ENCODE measurements around the gene SETD7. TPM values are rescaled to one million over a fixed set of nuclear protein-coding genes. Genes with fewer than 3 reads are reported as not detected.

Gene SETD7
- total RNA-seq, 2 donors from 2014 or later: 71.7 to 100 TPM

DNA sequence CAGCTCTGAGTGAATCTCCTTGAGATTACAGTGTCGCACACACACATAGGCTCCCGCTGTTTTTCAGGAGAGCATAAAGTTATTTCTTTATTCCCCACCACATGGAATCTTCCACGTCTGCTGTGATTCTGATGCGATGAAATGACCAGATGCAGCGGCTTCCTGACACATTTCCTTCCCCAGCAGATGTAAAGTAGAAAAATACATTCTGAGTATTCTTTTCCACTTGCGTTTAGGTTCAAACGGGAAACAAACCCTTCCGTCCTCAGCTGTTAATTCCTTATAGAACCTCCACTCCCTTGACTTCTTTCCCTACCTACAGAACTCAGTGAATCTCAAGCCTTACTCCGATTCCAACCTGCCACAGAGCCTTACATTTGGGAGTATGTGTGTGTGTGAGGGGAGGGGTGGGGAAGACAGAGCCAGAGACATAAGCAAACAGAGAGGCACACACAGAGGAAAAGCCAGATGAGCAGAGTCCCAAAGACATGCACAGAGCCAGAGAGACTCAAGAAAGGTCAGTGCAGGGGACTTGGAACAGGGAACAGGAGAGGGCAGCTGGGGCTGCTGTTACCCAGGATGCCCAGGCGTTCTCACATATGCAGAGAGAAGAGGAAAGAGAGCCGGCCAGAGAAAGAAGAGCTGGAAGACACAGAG lies 47.3 kb downstream of the SETD7 start:
- H3K36me3 ChIP-seq: peaks cover 0 to 6% of the 10 kb centered on the region in 2 donors
- H3K27me3 ChIP-seq (replicated peaks; ENCODE audit: insufficient read depth): no peaks in the 10 kb centered on the region
- intact Hi-C loops (cut with DNase I): no loop called here
- no peak overlapping the region for H3K4me3 ChIP-seq
- TF ChIP-seq POLR2A (IDR thresholded peaks at IDR 0.05) (no peak), POLR2AphosphoS5 (IDR thresholded peaks at IDR 0.05) (no peak)
- TF ChIP-seq, protein P1, sequence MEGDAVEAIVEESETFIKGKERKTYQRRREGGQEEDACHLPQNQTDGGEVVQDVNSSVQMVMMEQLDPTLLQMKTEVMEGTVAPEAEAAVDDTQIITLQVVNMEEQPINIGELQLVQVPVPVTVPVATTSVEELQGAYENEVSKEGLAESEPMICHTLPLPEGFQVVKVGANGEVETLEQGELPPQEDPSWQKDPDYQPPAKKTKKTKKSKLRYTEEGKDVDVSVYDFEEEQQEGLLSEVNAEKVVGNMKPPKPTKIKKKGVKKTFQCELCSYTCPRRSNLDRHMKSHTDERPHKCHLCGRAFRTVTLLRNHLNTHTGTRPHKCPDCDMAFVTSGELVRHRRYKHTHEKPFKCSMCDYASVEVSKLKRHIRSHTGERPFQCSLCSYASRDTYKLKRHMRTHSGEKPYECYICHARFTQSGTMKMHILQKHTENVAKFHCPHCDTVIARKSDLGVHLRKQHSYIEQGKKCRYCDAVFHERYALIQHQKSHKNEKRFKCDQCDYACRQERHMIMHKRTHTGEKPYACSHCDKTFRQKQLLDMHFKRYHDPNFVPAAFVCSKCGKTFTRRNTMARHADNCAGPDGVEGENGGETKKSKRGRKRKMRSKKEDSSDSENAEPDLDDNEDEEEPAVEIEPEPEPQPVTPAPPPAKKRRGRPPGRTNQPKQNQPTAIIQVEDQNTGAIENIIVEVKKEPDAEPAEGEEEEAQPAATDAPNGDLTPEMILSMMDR (IDR thresholded peaks at IDR 0.05): no peak
- H3K27ac ChIP-seq: no peak overlapping the region
- DNase-seq (ENCODE audit: low spot score): no peak
- H3K4me1 ChIP-seq (replicated peaks): no peaks in the 10 kb centered on the region
- 89% methylated on average over 11 of the region's 11 CpGs for WGBS
- H3K9me3 ChIP-seq: no peaks in the 10 kb centered on the region

- no peak overlapping the region for H3K4me3 ChIP-seq
- intact Hi-C loops (cut with DNase I): no loop called here
- H3K27ac ChIP-seq: no peak overlapping the region
- no peaks in the 10 kb centered on the region for H3K4me1 ChIP-seq (replicated peaks)
- H3K36me3 ChIP-seq: peaks cover 0 to 6% of the 10 kb centered on the region in 2 donors
- DNase-seq (ENCODE audit: low spot score): no peak
- H3K9me3 ChIP-seq: no peaks in the 10 kb centered on the region
- TF ChIP-seq, protein P1 (IDR thresholded peaks at IDR 0.05): no peak
- TF ChIP-seq POLR2A (IDR thresholded peaks at IDR 0.05) (no peak), POLR2AphosphoS5 (IDR thresholded peaks at IDR 0.05) (no peak)
- WGBS: 82% methylated on average over 9 of the region's 9 CpGs
- no peaks in the 10 kb centered on the region for H3K27me3 ChIP-seq (replicated peaks; ENCODE audit: insufficient read depth)
These were observed 49.2 kb downstream of the SETD7 start for GRCh38 chr4:139506774-139507173.

GRCh38 chr4:139503622-139504166 lies 52.3 kb downstream of the SETD7 start:
- no peak overlapping the region for H3K4me3 ChIP-seq
- no peaks in the 10 kb centered on the region for H3K36me3 ChIP-seq
- no peak overlapping the region for H3K27ac ChIP-seq
- no peaks in the 10 kb centered on the region for H3K27me3 ChIP-seq (replicated peaks; ENCODE audit: insufficient read depth)
- H3K4me1 ChIP-seq (replicated peaks): no peaks in the 10 kb centered on the region
- TF ChIP-seq POLR2AphosphoS5 (IDR thresholded peaks at IDR 0.05) (no peak), POLR2A (IDR thresholded peaks at IDR 0.05) (no peak)
- TF ChIP-seq, protein P1 (IDR thresholded peaks at IDR 0.05): no peak
- intact Hi-C loops (cut with DNase I): no loop called here
- DNase-seq (ENCODE audit: low spot score): no peak
- no peaks in the 10 kb centered on the region for H3K9me3 ChIP-seq

DNA sequence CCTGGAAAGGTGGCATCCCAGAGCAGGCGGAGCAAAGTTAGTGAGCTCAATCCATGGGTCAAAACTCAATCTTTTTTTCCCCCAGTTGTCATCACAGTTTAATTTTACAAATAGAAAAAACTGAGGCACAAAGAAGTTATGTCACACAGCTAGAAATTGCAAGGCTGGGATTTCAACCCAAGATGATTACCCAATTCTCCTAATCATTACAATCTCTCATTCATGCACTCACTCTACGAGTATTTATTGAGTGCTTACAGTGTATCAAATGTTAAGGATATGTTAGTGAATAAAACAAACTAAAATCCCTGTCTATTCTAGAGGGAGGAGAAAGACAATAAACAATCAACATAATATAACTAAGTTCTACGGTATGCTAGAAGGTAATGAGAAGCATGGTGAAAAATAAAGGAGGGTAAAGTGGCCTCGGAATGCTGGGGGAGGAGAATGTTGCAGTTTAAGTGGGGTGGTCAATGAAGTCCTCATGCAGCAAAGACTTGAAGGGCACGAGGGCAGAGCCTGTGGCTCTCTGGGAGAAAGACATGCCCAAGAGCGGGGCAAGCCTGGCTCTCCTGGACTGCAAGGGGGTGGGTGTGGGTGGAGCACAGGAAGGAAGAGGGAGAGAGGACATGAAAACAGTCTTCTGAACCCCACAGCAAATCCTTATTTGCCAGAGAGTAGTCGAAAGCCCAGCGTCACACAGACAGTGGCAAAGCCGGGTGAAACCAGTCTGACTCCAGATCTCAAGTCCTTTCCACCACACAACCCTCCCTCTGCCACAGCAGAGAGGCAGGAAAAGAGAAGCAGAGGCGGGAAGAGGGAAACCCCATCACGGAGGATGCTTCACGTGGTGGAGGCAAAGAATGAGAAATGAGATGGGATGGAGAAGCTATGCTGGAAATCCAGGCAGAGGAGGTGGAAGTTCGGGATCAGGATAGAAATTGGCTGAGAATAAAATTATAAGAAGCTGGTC lies 53.8 kb downstream of the SETD7 start:
- Histone ChIP-seq H3K36me3 (no peaks in the 10 kb centered on the region), H3K4me3 (no peak overlapping the region), H3K4me1 (replicated peaks) (no peaks in the 10 kb centered on the region), H3K27ac (no peak overlapping the region), H3K27me3 (replicated peaks; ENCODE audit: insufficient read depth) (no peaks in the 10 kb centered on the region), H3K9me3 (no peaks in the 10 kb centered on the region)
- 64% methylated on average over 13 of the region's 13 CpGs for WGBS
- no peak for DNase-seq (ENCODE audit: low spot score)
- TF ChIP-seq, protein P1 (IDR thresholded peaks at IDR 0.05): no peak
- TF ChIP-seq POLR2AphosphoS5 (IDR thresholded peaks at IDR 0.05) (no peak), POLR2A (IDR thresholded peaks at IDR 0.05) (no peak)
- intact Hi-C loops (cut with DNase I): no loop called here

Measured in prostate gland (tissue), 2 donors.